Thymus (tissue), 11 donors: ENCODE measurements around the gene OR4F15. TPM values are rescaled to one million over a fixed set of nuclear protein-coding genes. Genes with fewer than 3 reads are reported as not detected.

Experiments used
- DNase-seq, 9 donors: peaks; one replicate each; pipeline ENCODE4 v3.0.0-alpha.2; 2013; ENCODE audit warnings: low spot score in 9 of 9, low read depth in 6 of 9, missing footprints in 1 of 9
- H3K27ac ChIP-seq, 2 donors: one replicate each; pipeline ENCODE4 v1.5.1; 2013; ENCODE audit warnings: control low read depth in 1 of 2, low read depth in 1 of 2, low read length in 1 of 2, mild to moderate bottlenecking in 1 of 2, moderate library complexity in 1 of 2
- H3K27me3 ChIP-seq, 2 donors: one replicate each; pipeline ENCODE4 v1.5.1; 2013; ENCODE audit warnings: low read length in 1 of 2; ENCODE audit not compliant: control insufficient read depth in 2 of 2, insufficient read depth in 1 of 2
- H3K36me3 ChIP-seq, 2 donors: one replicate each; pipeline ENCODE4 v1.5.1; 2013; ENCODE audit warnings: low read length in 1 of 2, mild to moderate bottlenecking in 1 of 2, moderate library complexity in 1 of 2; ENCODE audit not compliant: control insufficient read depth in 2 of 2, insufficient read depth in 2 of 2
- H3K4me1 ChIP-seq, 2 donors: one replicate each; pipeline ENCODE4 v1.5.1; 2013; ENCODE audit warnings: low read length in 2 of 2; ENCODE audit not compliant: control insufficient read depth in 2 of 2, insufficient read depth in 2 of 2
- H3K4me3 ChIP-seq, 2 donors: one replicate each; pipeline ENCODE4 v1.5.1; 2013; ENCODE audit warnings: low read length in 2 of 2, control low read depth in 1 of 2, mild to moderate bottlenecking in 1 of 2
- H3K9me3 ChIP-seq, 2 donors: one replicate each; pipeline ENCODE4 v1.5.1; 2013; ENCODE audit warnings: low read length in 1 of 2, mild to moderate bottlenecking in 1 of 2; ENCODE audit not compliant: control insufficient read depth in 2 of 2, insufficient read depth in 1 of 2
- WGBS: extraction: QIAGEN DNeasy Blood & Tissue Kit; methylation state at CpG from one replicate; pipeline ENCODE4 v1.1.7; 2013; 5-methylcytosine and 5-hydroxymethylcytosine counted together
- polyA plus RNA-seq: library from polyadenylated mRNA; stranded (reverse); fragments of 200-250 nt; gene quantifications from one replicate; pipeline ENCODE4 v1.2.3, GENCODE V29; 2013
- total RNA-seq: library from RNA; stranded (reverse); fragments of 120-200 nt; gene quantifications from one replicate; pipeline ENCODE4 v1.2.4, GENCODE V29; 2013
- donor health status: healthy.

OR4F15 gene
- total and polyA plus RNA-seq, 2 donors = 0.05 TPM; not detected in 1

DNA sequence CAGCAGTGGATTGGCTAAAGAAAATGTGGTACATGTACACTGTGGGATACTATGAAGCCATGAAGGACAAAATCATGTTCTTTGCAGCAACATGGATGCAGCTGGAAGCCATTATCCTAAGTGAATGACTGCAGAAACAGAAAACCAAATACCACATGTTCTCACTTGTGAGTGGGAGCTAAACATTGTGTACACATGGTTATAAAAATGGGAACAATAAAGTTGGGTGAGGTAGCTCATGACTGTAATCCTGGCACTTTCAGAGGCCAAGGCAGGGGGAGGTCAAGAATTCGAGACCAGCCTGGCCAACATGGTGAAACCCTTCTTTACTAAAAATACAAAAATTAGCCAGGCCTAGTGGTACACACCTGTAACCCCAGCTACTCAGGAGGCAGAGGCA, 12.3 kb upstream of the OR4F15 start:
- Histone ChIP-seq H3K36me3 (no peaks in the 10 kb centered on the region), H3K27ac (no peak overlapping the region), H3K4me3 (no peak overlapping the region), H3K9me3 (no peaks in the 10 kb centered on the region), H3K4me1 (no peaks in the 10 kb centered on the region), H3K27me3 (no peaks in the 10 kb centered on the region)
- WGBS = 80% methylated on average over 1 of the region's 1 CpG
- no peak for DNase-seq

- no peak overlapping the region for H3K27ac ChIP-seq
- no peaks in the 10 kb centered on the region for H3K4me1 ChIP-seq
- WGBS = 92% methylated on average over 1 of the region's 1 CpG
- no peaks in the 10 kb centered on the region for H3K36me3 ChIP-seq
- H3K9me3 ChIP-seq = no peaks in the 10 kb centered on the region
- H3K27me3 ChIP-seq = no peaks in the 10 kb centered on the region
- DNase-seq = no peak
- H3K4me3 ChIP-seq = no peak overlapping the region
Measured at GRCh38 chr15:101801048-101801447, 11.0 kb upstream of the OR4F15 start.

DNA sequence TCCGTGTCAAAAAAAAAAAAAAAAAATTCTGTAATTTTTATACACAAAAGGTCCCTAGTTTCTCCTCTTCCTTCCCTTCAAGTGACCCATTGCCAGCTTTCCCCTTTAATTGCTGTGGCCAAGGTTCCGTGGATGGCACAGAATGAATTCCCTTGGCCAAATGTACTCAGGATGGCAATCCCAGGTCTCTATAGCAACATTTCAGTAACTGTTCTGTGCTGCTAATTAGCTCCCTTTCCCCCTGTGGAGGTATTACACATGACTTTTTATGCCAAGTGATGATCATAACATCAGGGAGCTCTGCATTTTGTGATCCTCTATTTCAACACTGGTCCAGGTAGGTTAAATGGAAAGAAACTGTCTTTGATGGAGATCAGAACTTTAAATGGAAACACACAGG, 8.8 kb upstream of the OR4F15 start, which contains the start of gene OR4F6:
Gene OR4F6 (plus strand): TSS at position 301 of the 400 bp plus-strand sequence. CDS start 2,211 bp downstream, outside the sequence.
- Histone ChIP-seq H3K4me3 (no peak within 1 kb of the TSS), H3K27ac (no peak within 1 kb of the TSS), H3K36me3 (no peaks in the 10 kb centered on the region), H3K9me3 (no peaks in the 10 kb centered on the region), H3K27me3 (no peaks in the 10 kb centered on the region), H3K4me1 (no peaks in the 10 kb centered on the region)
- WGBS = 94% methylated on average over 2 of the region's 2 CpGs
- no peak for DNase-seq

DNA sequence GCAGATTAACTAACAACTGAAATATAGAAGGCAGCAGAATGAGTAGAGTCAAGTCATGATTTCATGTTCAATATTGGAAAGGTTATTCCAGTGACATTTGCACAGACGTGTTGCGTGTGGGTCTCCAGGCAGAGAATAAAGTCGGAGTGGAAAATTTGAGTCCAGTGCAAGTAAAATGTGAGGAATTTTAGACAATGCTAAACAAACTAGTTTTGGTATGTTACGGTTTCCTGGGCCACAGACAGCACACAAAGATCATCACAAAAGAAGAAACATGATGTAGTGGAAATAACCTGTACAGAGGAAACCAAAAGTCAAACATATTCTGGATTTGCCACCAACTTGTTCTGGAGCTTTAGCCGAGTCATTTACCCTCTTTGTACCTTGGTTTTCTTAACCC, 8.3 kb upstream of the OR4F15 start:
- no peaks in the 10 kb centered on the region for H3K36me3 ChIP-seq
- H3K9me3 ChIP-seq = no peaks in the 10 kb centered on the region
- no peaks in the 10 kb centered on the region for H3K27me3 ChIP-seq
- no peak for DNase-seq
- 85% methylated on average over 5 of the region's 5 CpGs for WGBS
- H3K4me1 ChIP-seq = no peaks in the 10 kb centered on the region
- no peak overlapping the region for H3K4me3 ChIP-seq
- no peak overlapping the region for H3K27ac ChIP-seq

DNA sequence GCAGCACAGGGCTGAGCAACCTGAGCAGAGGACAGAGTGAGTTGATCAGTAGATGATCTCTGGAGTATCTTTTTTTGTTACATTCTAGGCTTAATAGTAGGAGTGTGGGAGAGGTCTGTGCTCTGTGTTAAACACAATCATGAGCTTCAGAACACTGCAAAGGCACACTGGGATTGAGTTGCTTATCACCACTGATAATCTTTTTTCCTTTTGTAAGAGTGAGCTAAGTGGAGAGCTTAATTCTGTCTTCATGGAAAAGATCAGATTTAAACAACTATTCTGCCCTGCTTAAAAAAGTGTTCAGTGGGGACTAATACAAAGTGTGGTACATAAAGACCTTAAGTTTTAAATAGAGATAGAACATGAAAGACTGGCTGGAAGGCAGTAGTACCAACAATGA, 7.6 kb upstream of the OR4F15 start:
- no peaks in the 10 kb centered on the region for H3K4me1 ChIP-seq
- DNase-seq = no peak
- H3K27me3 ChIP-seq = no peaks in the 10 kb centered on the region
- no peaks in the 10 kb centered on the region for H3K9me3 ChIP-seq
- no peaks in the 10 kb centered on the region for H3K36me3 ChIP-seq
- no peak overlapping the region for H3K4me3 ChIP-seq
- no peak overlapping the region for H3K27ac ChIP-seq

DNA sequence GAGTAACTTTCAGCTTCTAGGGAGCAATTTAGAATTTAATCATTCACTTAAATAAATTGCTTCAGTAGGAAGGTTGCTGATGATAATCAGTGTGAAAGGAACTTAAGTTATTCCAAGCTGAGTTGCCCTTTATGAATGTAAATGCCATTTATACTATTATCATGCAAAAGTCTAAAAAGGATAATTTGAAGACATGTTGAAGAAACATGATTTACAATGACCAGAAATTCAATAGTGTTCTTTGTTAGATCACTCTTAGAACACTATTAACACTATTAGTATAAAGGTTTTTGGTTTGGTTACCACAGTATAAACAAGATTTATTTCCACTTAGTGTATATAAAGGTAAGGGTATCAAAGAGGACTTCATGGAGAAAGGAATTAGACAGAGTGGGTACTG, 7.1 kb upstream of the OR4F15 start:
- H3K4me3 ChIP-seq = no peak overlapping the region
- no peak for DNase-seq
- no peaks in the 10 kb centered on the region for H3K27me3 ChIP-seq
- H3K4me1 ChIP-seq = no peaks in the 10 kb centered on the region
- H3K36me3 ChIP-seq = no peaks in the 10 kb centered on the region
- H3K9me3 ChIP-seq = no peaks in the 10 kb centered on the region
- H3K27ac ChIP-seq = no peak overlapping the region

DNA sequence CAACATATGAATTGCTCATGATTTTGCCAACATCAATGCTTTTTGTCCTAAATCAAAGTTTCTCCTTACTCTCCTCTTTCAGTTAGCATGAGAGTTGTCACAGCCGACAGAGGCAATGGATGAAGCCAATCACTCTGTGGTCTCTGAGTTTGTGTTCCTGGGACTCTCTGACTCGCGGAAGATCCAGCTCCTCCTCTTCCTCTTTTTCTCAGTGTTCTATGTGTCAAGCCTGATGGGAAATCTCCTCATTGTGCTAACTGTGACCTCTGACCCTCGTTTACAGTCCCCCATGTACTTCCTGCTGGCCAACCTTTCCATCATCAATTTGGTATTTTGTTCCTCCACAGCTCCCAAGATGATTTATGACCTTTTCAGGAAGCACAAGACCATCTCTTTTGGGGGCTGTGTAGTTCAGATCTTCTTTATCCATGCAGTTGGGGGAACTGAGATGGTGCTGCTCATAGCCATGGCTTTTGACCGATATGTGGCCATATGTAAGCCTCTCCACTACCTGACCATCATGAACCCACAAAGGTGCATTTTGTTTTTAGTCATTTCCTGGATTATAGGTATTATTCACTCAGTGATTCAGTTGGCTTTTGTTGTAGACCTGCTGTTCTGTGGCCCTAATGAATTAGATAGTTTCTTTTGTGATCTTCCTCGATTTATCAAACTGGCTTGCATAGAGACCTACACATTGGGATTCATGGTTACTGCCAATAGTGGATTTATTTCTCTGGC, 6.2 kb upstream of the OR4F15 start:
- Histone ChIP-seq H3K27me3 (no peaks in the 10 kb centered on the region), H3K9me3 (no peaks in the 10 kb centered on the region), H3K27ac (no peak overlapping the region), H3K4me1 (no peaks in the 10 kb centered on the region), H3K4me3 (no peak overlapping the region), H3K36me3 (no peaks in the 10 kb centered on the region)
- 81% methylated on average over 6 of the region's 6 CpGs for WGBS
- no peak for DNase-seq

DNA sequence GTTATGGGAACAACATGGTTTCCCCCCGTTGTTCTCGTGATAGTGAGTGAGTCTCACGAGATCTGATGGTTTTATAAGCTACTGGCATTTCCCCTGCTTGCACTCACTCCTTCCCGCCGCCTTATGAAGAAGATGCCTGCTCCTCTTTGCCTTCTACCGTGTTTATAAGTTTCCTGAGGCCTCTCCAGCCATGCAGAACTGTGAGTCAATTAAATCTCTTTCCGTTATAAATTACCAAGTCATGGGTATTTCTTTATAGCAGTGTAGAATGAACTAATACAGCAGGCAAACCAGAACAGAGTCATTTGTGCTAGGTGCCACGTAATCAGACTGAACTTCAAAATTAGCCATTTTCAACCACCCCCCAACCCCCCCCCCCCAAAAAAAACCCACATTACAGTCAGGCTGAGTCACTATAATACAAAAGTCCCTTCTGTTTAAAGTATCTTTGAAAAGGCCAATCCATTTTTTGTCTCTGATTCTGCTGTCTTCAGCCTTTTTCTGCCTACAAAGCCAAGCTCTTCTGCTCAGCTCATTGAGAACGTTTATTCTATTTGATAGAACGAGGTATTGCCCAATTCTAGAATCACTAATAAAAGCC, 4.6 kb upstream of the OR4F15 start:
- no peaks in the 10 kb centered on the region for H3K9me3 ChIP-seq
- WGBS = 78% methylated on average over 10 of the region's 10 CpGs
- H3K27me3 ChIP-seq = no peaks in the 10 kb centered on the region

DNA sequence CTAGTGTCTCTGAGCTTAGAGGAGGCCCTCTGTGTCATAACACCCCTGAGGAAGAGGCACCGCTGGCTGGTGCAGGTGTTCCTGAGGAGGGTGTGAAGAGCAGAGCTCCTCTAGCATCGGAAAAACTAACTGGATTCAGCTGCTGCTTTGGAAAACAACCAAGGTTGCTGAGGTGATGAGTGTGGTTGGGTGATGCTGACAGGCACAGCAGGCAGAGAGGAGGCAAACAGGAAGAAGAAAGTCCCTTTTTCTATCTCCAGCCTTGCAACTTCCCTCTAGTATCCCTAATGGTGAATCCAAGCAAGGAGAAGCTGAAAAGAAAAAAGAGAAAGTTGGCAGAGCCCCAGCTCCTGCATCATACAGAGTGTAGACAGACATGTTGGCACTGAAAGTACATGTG, 3.8 kb upstream of the OR4F15 start:
- H3K27me3 ChIP-seq = no peaks in the 10 kb centered on the region
- no peak for DNase-seq
- H3K4me1 ChIP-seq = no peaks in the 10 kb centered on the region
- no peak overlapping the region for H3K4me3 ChIP-seq
- no peaks in the 10 kb centered on the region for H3K9me3 ChIP-seq
- 78% methylated on average over 2 of the region's 2 CpGs for WGBS
- H3K27ac ChIP-seq = no peak overlapping the region
- no peaks in the 10 kb centered on the region for H3K36me3 ChIP-seq

More for the DNA sequence above, 4.6 kb upstream of the OR4F15 start:
- DNase-seq = no peak
- no peak overlapping the region for H3K4me3 ChIP-seq
- no peak overlapping the region for H3K27ac ChIP-seq
- no peaks in the 10 kb centered on the region for H3K36me3 ChIP-seq
- no peaks in the 10 kb centered on the region for H3K4me1 ChIP-seq
